Measurements from ENCODE around the gene S100A11. TPM values are rescaled to one million over a fixed set of nuclear protein-coding genes. Genes with fewer than 3 reads are reported as not detected.
A peak's percentile ranks its signal among the peaks of the same experiment; 100 is the strongest.

S100A11 gene
- total RNA-seq, 6 donors from 2014 or later, result 317 to 578 (median 488) TPM

DNA sequence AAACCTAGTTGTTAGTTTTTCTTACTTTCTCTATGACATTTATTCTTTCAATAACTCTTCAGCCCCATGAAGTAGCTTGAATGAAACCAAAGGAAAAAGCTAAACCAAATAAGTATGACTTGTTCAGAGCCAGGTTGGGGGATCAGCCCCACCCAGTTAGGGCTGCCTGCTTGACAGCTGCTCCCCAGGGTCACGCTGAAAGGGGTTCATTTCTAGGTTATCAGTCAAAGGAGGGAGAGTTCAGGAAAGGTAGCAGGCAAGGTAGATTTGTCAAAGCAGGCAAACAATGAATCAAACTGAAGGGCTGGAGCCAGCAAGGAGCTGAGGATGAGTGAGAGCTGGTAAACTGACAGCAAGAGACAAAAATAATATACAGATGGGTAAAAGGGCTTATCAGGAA, 3.1 kb upstream of the S100A11 start:
- Histone ChIP-seq H3K4me3 (no peak overlapping the region), H3K27ac (no peak overlapping the region), H3K27me3 (no peaks in the 10 kb centered on the region), H3K36me3 (no peaks in the 10 kb centered on the region), H3K4me1 (peaks cover 7 to 29% (median 26%) of the 10 kb centered on the region in 4 donors), H3K9me3 (no peaks in the 10 kb centered on the region)
- no peak for DNase-seq
- WGBS, 2 donors, result 65 to 76% methylated on average over 1 of the region's 1 CpG
- no peak for ATAC-seq (ENCODE audit: low FRiP score in 2 of 2)
- no peak for TF ChIP-seq POLR2A (IDR thresholded peaks at IDR 0.05)
- TF ChIP-seq, protein P1, sequence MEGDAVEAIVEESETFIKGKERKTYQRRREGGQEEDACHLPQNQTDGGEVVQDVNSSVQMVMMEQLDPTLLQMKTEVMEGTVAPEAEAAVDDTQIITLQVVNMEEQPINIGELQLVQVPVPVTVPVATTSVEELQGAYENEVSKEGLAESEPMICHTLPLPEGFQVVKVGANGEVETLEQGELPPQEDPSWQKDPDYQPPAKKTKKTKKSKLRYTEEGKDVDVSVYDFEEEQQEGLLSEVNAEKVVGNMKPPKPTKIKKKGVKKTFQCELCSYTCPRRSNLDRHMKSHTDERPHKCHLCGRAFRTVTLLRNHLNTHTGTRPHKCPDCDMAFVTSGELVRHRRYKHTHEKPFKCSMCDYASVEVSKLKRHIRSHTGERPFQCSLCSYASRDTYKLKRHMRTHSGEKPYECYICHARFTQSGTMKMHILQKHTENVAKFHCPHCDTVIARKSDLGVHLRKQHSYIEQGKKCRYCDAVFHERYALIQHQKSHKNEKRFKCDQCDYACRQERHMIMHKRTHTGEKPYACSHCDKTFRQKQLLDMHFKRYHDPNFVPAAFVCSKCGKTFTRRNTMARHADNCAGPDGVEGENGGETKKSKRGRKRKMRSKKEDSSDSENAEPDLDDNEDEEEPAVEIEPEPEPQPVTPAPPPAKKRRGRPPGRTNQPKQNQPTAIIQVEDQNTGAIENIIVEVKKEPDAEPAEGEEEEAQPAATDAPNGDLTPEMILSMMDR (IDR thresholded peaks at IDR 0.05), result no peak
- TF ChIP-seq POLR2AphosphoS5 (IDR thresholded peaks at IDR 0.05), result no peak
- TF ChIP-seq EP300 (IDR thresholded peaks at IDR 0.05), result no peak

DNA sequence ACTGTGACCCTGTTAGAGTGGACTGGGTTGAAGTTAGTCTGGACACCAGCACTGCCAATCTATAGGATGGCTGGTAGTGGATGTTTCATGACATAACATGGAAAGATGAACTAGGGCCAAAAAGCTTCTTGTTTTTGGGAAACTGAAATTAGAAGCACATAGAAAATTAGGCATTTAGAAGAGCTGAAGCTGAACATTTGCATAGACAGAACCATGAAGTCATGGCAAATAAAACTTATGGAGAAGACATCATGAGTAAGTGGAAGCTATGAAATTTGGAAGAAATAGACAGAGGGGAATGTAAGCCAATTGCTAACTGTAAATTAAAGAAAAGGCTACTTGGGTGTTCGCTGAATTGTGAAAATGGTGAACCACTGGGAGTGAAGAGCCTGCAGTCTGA, 2.7 kb upstream of the S100A11 start:
- Histone ChIP-seq H3K27me3 (no peaks in the 10 kb centered on the region), H3K4me1 (peaks cover 10 to 34% (median 30%) of the 10 kb centered on the region in 4 donors), H3K9me3 (no peaks in the 10 kb centered on the region), H3K4me3 (no peak overlapping the region), H3K36me3 (no peaks in the 10 kb centered on the region), H3K27ac (peak overlapping the region in 3 of 4 donors; percentile 13 to 98 (median 95))
- TF ChIP-seq, protein P1 (IDR thresholded peaks at IDR 0.05), result no peak
- 91 to 98% methylated on average over 1 of the region's 1 CpG for WGBS, 2 donors
- DNase-seq (no peak), ATAC-seq (ENCODE audit: low FRiP score in 2 of 2) (no peak)

DNA sequence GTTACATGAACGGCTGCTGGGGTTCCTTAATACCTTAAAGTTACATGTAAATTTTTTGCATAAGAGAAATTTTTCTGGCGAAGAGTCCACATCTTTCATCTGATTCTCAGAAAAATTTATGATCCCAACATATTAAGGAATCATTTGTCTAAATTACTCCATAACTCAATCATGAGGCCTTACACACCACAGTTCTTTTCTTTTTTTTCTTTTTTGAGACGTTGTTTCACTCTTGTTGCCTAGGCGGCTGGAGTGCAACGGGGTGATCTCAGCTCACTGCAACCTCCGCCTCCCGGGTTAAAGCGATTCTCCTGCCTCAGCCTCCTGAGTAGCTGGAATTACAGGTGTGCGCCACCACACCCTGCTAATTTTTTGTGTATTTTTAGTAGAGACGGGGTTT, 2.1 kb upstream of the S100A11 start:
- Histone ChIP-seq H3K36me3 (peaks cover 0 to 1% (median under 1%) of the 10 kb centered on the region in 4 donors), H3K4me3 (no peak overlapping the region), H3K27ac (peak overlapping the region; percentile 89 to 98 (median 95)), H3K27me3 (no peaks in the 10 kb centered on the region), H3K9me3 (no peaks in the 10 kb centered on the region), H3K4me1 (peaks cover 15 to 40% (median 36%) of the 10 kb centered on the region in 4 donors)
- ATAC-seq (ENCODE audit: low FRiP score in 2 of 2) (no peak), DNase-seq (no peak)
- WGBS, 2 donors, result 84 to 87% methylated on average over 10 of the region's 10 CpGs
- TF ChIP-seq POLR2AphosphoS5 (IDR thresholded peaks at IDR 0.05), result no peak
- TF ChIP-seq, protein P1 (IDR thresholded peaks at IDR 0.05), result no peak
- no peak for TF ChIP-seq POLR2A (IDR thresholded peaks at IDR 0.05)
- no peak for TF ChIP-seq EP300 (IDR thresholded peaks at IDR 0.05)

DNA sequence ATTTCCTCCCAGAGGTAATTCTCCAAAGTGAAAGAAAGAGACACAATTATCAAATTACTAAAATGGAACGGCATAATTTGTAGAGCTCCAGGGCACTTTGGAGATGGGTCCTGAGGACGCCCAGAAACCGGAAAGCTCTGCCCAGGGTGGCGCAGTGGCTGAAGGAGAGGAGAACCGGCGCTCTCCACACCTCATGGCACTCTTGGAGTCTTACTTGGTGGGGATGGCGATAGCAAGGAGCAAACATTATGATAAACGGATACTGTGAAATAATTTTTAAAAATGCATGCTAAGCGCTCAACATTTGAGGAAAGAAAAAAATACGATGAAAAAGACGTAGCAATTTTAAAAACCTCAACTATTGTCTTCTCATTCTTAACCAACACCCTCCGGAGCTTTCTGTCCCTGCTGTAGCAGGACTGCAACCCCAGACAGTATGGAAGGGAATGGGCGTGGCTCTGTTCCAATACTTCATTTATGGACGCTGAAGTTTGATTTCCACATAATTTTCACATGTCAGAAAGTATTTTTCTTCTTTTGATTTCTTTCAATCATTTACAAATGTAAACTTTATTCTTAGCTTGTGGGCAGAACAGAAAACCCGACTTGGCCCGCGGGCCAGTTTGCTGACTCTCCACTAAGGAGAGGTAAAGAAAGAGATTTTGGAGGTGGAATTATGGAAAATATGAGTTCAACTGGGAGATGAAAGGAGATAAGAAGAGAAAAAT, 1.1 kb downstream of the S100A11 start:
- TF ChIP-seq POLR2AphosphoS5 (IDR thresholded peaks at IDR 0.05), result no peak
- TF ChIP-seq, protein P1 (IDR thresholded peaks at IDR 0.05), result no peak
- TF ChIP-seq POLR2A (IDR thresholded peaks at IDR 0.05), result no peak
- TF ChIP-seq EP300 (IDR thresholded peaks at IDR 0.05), result no peak
- H3K27me3 ChIP-seq, result no peaks in the 10 kb centered on the region
- H3K27ac ChIP-seq, result peak overlapping the region; percentile 89 to 98 (median 95)
- H3K9me3 ChIP-seq, result no peaks in the 10 kb centered on the region
- H3K4me3 ChIP-seq, result peak overlapping the region; percentile 59 to 87 (median 72)
- WGBS, 2 donors, result 14 to 15% methylated on average over 17 of the region's 17 CpGs
- peak in 1 of 2 donors; percentile 64 for ATAC-seq (ENCODE audit: low FRiP score in 2 of 2)
- no peak for DNase-seq
- peaks cover 23 to 33% (median 24%) of the 10 kb centered on the region in 4 donors for H3K36me3 ChIP-seq
- H3K4me1 ChIP-seq, result peaks cover 21 to 49% (median 44%) of the 10 kb centered on the region in 4 donors
